PC-3 (cell line): ENCODE results near the gene ALG6. TPM values are rescaled to one million over a fixed set of nuclear protein-coding genes. Genes with fewer than 3 reads are reported as not detected.

Source experiments
- ATAC-seq: fragments of 200-7000 bp; cut with Tn5 transposase; 2 replicates; pipeline ENCODE4 v1.9.1; 2020; ENCODE audit warnings: mild to moderate bottlenecking, moderate library complexity
- BruUV-seq: library from RNA; stranded (reverse); fragments of 400-500 nt; replicated peaks from 2 replicates; lab custom pipeline; 2021; lab: Mats Ljungman, UMichigan
- CTCF ChIA-PET: fragments of 300-600 bp; sonication (Branson Sonifier 250); formaldehyde crosslinking; loops from one replicate; lab custom pipeline; 2022; ENCODE audit warnings: antibody characterized with exemption; lab: Charles Lee
- POLR2A ChIA-PET: fragments of 300-600 bp; sonication (Branson Sonifier 250); formaldehyde crosslinking; loops from one replicate; lab custom pipeline; 2022; ENCODE audit warnings: antibody characterized with exemption; ENCODE audit not compliant: unreplicated experiment; lab: Charles Lee
- DNase-seq: peaks from one replicate; pipeline ENCODE4 v3.0.0-alpha.2; 2015
- H2AFZ ChIP-seq: fragments of 300-600 bp; sonication (generic); 2 replicates; pipeline ENCODE4 v1.6.0; 2016; ENCODE audit warnings: antibody characterized with exemption, low read length
- H3F3A ChIP-seq: fragments of 300-600 bp; sonication (generic); one replicate; pipeline ENCODE4 v1.6.0; 2017; ENCODE audit warnings: antibody characterized with exemption, low read length, control low read depth, mild to moderate bottlenecking; ENCODE audit not compliant: unreplicated experiment
- H3K27ac ChIP-seq: fragments of 300-600 bp; sonication (generic); 2 replicates; pipeline ENCODE4 v1.5.1; 2016; ENCODE audit warnings: mild to moderate bottlenecking, low read length
- H3K27me3 ChIP-seq: fragments of 300-600 bp; sonication (generic); 2 replicates; pipeline ENCODE4 v1.6.1; 2016; ENCODE audit warnings: low read length, mixed read lengths
- H3K36me3 ChIP-seq: fragments of 300-600 bp; sonication (generic); 2 replicates; pipeline ENCODE4 v1.6.1; 2016; ENCODE audit warnings: low read depth, mixed run types, low read length, mixed read lengths
- H3K4me1 ChIP-seq: fragments of 300-600 bp; sonication (generic); 2 replicates; pipeline ENCODE4 v1.5.1; 2016; ENCODE audit warnings: low read length; ENCODE audit not compliant: insufficient read depth
- H3K4me2 ChIP-seq: fragments of 300-600 bp; sonication (generic); 2 replicates; pipeline ENCODE4 v1.6.0; 2016; ENCODE audit warnings: low read length
- H3K4me3 ChIP-seq: fragments of 300-600 bp; sonication (generic); 2 replicates; pipeline ENCODE4 v1.5.1; 2016; ENCODE audit warnings: mild to moderate bottlenecking, low read length, mixed read lengths
- H3K79me2 ChIP-seq: fragments of 300-600 bp; sonication (generic); 2 replicates; pipeline ENCODE4 v1.6.1; 2017; ENCODE audit warnings: low read length, mixed read lengths
- H3K9ac ChIP-seq: fragments of 300-600 bp; sonication (generic); 2 replicates; pipeline ENCODE4 v1.6.0; 2016; ENCODE audit warnings: mild to moderate bottlenecking, low read length
- H3K9me2 ChIP-seq: fragments of 300-600 bp; sonication (generic); replicated peaks from 2 replicates; pipeline ENCODE4 v1.6.1; 2016; ENCODE audit warnings: mixed run types, low read length, mixed read lengths
- H3K9me3 ChIP-seq: fragments of 300-600 bp; sonication (generic); 2 replicates; pipeline ENCODE4 v1.6.1; 2016; ENCODE audit warnings: low read length, mixed read lengths
- H4K20me1 ChIP-seq: fragments of 300-600 bp; sonication (generic); 2 replicates; pipeline ENCODE4 v1.6.1; 2016; ENCODE audit warnings: low read length, mixed read lengths
- EZH2 ChIP-seq: fragments of 300-600 bp; sonication (generic); IDR thresholded peaks from one replicate; pipeline ENCODE4 v1.6.1; 2017; ENCODE audit warnings: antibody characterized with exemption, mild to moderate bottlenecking, low read length; ENCODE audit not compliant: unreplicated experiment
- EZH2phosphoT487 ChIP-seq: fragments of 300-600 bp; sonication (generic); IDR thresholded peaks from 2 replicates; pipeline ENCODE4 v1.6.1; 2018; ENCODE audit warnings: mild to moderate bottlenecking, antibody characterized with exemption, low read length, borderline replicate concordance
- intact Hi-C: fragments of 100-400 bp; cut with micrococcal nuclease; formaldehyde crosslinking; loops from 2 replicates; pipeline ENCODE4 v1.9.0; 2023
- total RNA-seq: library from RNA; depleted of rRNA; stranded (reverse); fragments of >200 nt; gene quantifications from 2 replicates; pipeline ENCODE4 v1.2.3, GENCODE V29; 2014
- TF ChIP-seq, protein P1 (sequence below): fragments of 300-600 bp; sonication (generic); conservative IDR thresholded peaks from 2 replicates; pipeline ENCODE4 v1.5.1; 2017; ENCODE audit warnings: antibody characterized with exemption, low read depth, mild to moderate bottlenecking, low read length

ALG6 gene
- total RNA-seq, 1 experiment from 2014 or later = 17.3 TPM

- Histone ChIP-seq H3K27ac (no peak overlapping the region), H4K20me1 (no peaks in the 10 kb centered on the region), H3K9me3 (no peaks in the 10 kb centered on the region), H3K79me2 (no peaks in the 10 kb centered on the region), H3F3A (no peaks in the 10 kb centered on the region), H3K27me3 (no peaks in the 10 kb centered on the region), H3K4me1 (no peaks in the 10 kb centered on the region), H3K4me2 (no peak overlapping the region), H3K9ac (no peak overlapping the region), H3K36me3 (no peaks in the 10 kb centered on the region), H3K9me2 (no peaks in the 10 kb centered on the region), H2AFZ (no peak overlapping the region), H3K4me3 (no peak overlapping the region)
- intact Hi-C loops = no loop called here
- DNase-seq (no peak), ATAC-seq (no peak)
- TF ChIP-seq EZH2phosphoT487 (no peak), EZH2 (no peak)
- TF ChIP-seq, protein P1, sequence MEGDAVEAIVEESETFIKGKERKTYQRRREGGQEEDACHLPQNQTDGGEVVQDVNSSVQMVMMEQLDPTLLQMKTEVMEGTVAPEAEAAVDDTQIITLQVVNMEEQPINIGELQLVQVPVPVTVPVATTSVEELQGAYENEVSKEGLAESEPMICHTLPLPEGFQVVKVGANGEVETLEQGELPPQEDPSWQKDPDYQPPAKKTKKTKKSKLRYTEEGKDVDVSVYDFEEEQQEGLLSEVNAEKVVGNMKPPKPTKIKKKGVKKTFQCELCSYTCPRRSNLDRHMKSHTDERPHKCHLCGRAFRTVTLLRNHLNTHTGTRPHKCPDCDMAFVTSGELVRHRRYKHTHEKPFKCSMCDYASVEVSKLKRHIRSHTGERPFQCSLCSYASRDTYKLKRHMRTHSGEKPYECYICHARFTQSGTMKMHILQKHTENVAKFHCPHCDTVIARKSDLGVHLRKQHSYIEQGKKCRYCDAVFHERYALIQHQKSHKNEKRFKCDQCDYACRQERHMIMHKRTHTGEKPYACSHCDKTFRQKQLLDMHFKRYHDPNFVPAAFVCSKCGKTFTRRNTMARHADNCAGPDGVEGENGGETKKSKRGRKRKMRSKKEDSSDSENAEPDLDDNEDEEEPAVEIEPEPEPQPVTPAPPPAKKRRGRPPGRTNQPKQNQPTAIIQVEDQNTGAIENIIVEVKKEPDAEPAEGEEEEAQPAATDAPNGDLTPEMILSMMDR = no peak
- no TSS peak for BruUV-seq
- ChIA-PET POLR2A (no interaction called here), CTCF (no interaction called here)
Measured at GRCh38 chr1:63324779-63325119, 42.7 kb upstream of the ALG6 start.

DNA sequence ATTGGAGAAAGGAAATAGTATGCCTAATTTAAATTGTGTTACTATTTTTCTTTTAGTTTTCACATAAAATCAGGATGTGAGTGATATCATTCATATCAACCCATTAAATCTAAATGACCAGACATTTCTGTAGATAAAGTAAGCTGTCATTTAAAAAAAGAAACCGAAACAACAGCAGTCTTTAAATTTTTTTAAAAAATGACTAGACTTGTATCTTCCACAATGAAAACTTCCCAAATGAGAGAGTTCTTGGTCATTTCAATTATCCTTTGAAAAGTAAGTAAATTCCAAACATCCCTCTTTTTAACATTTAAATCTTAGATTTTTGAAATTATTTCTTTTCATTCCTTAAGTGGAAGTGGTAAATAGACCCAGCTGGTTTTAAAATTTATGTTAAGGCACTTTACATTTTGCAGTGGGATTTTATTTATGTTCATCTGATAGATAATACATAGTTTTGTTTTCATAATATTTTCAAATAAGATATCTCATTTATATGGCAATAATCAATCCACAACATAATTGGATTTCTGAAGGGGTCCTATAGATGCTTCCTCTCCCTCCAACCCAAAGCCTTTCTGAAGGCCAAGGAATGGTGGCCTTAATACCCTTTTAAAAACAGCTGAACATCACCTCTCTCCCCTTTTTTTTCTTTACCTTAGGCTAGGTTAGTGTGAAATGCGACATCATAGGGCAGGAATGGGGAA is 42.0 kb upstream of the ALG6 start:
- Histone ChIP-seq H3K36me3 (no peaks in the 10 kb centered on the region), H4K20me1 (no peaks in the 10 kb centered on the region), H3K9me2 (no peaks in the 10 kb centered on the region), H3K4me2 (no peak overlapping the region), H3K4me1 (no peaks in the 10 kb centered on the region), H3K9ac (no peak overlapping the region), H2AFZ (no peak overlapping the region), H3F3A (no peaks in the 10 kb centered on the region), H3K9me3 (no peaks in the 10 kb centered on the region), H3K27me3 (no peaks in the 10 kb centered on the region), H3K4me3 (no peak overlapping the region), H3K79me2 (no peaks in the 10 kb centered on the region), H3K27ac (no peak overlapping the region)
- no TSS peak for BruUV-seq
- DNase-seq = no peak
- ATAC-seq = no peak
- CTCF ChIA-PET = no interaction called here
- intact Hi-C loops = no loop called here
- POLR2A ChIA-PET = no interaction called here
- TF ChIP-seq, protein P1 = no peak
- no peak for TF ChIP-seq EZH2
- TF ChIP-seq EZH2phosphoT487 = no peak

- no peaks in the 10 kb centered on the region for H3K36me3 ChIP-seq
- peak overlapping the region; percentile 90 for H2AFZ ChIP-seq
- H3K4me2 ChIP-seq = peak overlapping the region; percentile 82; the same call in 1 of the 2 replicates
- no TSS peak for BruUV-seq
- H3K27ac ChIP-seq = no peak overlapping the region
- POLR2A ChIA-PET = no interaction called here
- TF ChIP-seq EZH2 (no peak), EZH2phosphoT487 (no peak)
- TF ChIP-seq, protein P1 = no peak
- H3K79me2 ChIP-seq = no peaks in the 10 kb centered on the region
- no peak overlapping the region for H3K9ac ChIP-seq
- no peaks in the 10 kb centered on the region for H3F3A ChIP-seq
- H3K4me1 ChIP-seq = no peaks in the 10 kb centered on the region
- DNase-seq (no peak), ATAC-seq (no peak)
- H3K9me3 ChIP-seq = no peaks in the 10 kb centered on the region
- no peaks in the 10 kb centered on the region for H3K27me3 ChIP-seq
- H3K4me3 ChIP-seq = no peak overlapping the region
- CTCF ChIA-PET = no interaction called here
- intact Hi-C loops = loop anchor here (2.0 kb wide), 3 partner anchors 41 to 209 kb away; partner anchors contain the start of gene ALG6
- no peaks in the 10 kb centered on the region for H4K20me1 ChIP-seq
- no peaks in the 10 kb centered on the region for H3K9me2 ChIP-seq
Measured at GRCh38 chr1:63326106-63326472, 41.3 kb upstream of the ALG6 start.
